Tibial nerve (tissue), 4 donors: ENCODE measurements around the gene UBALD2.

Experiments
- EP300 ChIP-seq, 2 donors: sonication (generic); formaldehyde crosslinking; IDR thresholded peaks; one replicate each; pipeline ENCODE4 v1.6.1; 2017; ENCODE audit warnings: antibody characterized with exemption in 2 of 2, mild to moderate bottlenecking in 1 of 2
- POLR2A ChIP-seq, 2 donors: fragments of 450-650 bp; IDR thresholded peaks; one replicate each; pipeline ENCODE4 v1.6.1; 2017; ENCODE audit warnings: antibody characterized with exemption in 2 of 2, mild to moderate bottlenecking in 2 of 2, moderate library complexity in 2 of 2
- TF ChIP-seq, protein P1 (sequence below), 5 experiments: fragments of 200-600 bp in 3 of 5; fragments of 450-650 bp in 2 of 5; sonication (generic) in 3 of 5; IDR thresholded peaks; one replicate each; pipeline ENCODE4 v1.5.1; 2016 to 2019; ENCODE audit warnings: antibody characterized with exemption in 5 of 5, mild to moderate bottlenecking in 3 of 5, moderate library complexity in 2 of 5

DNA sequence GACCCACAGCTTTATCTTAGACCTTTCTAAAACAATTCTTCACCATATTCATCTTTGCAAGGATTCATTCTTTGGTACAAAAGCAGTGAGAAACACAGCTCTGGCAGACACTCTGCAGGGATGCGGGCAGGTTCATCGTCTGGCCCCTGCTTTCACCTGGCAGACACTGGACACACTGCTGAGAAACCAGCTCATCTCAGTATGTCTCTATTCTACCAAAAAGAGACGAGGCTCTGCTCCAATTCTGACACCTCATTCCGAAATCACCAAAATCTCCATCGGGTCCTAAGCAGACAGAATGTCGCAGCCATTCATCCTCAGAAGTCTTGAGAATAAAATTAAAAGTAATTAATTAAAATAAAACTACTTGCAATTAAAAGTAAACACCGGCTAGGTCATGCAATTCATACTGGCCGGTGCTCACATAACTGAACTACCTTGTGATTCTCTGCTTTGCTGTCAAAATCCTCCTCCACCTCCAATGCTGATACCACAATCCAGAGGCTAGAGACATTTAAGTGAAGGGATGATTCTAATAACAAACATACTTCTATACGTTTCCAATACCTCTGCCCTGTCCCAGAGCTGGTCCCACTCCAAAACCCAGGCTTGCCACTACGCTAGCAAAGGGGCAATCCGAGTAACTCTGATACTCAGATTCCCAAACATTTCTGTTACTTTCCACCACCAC, 26.2 kb upstream of the UBALD2 start:
- TF ChIP-seq, protein P1, sequence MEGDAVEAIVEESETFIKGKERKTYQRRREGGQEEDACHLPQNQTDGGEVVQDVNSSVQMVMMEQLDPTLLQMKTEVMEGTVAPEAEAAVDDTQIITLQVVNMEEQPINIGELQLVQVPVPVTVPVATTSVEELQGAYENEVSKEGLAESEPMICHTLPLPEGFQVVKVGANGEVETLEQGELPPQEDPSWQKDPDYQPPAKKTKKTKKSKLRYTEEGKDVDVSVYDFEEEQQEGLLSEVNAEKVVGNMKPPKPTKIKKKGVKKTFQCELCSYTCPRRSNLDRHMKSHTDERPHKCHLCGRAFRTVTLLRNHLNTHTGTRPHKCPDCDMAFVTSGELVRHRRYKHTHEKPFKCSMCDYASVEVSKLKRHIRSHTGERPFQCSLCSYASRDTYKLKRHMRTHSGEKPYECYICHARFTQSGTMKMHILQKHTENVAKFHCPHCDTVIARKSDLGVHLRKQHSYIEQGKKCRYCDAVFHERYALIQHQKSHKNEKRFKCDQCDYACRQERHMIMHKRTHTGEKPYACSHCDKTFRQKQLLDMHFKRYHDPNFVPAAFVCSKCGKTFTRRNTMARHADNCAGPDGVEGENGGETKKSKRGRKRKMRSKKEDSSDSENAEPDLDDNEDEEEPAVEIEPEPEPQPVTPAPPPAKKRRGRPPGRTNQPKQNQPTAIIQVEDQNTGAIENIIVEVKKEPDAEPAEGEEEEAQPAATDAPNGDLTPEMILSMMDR (IDR thresholded peaks at IDR 0.05), result no peak
- no peak for TF ChIP-seq POLR2A (IDR thresholded peaks at IDR 0.05)
- no peak for TF ChIP-seq EP300 (IDR thresholded peaks at IDR 0.05)
